ENCODE results near the gene SPAG9.

DNA sequence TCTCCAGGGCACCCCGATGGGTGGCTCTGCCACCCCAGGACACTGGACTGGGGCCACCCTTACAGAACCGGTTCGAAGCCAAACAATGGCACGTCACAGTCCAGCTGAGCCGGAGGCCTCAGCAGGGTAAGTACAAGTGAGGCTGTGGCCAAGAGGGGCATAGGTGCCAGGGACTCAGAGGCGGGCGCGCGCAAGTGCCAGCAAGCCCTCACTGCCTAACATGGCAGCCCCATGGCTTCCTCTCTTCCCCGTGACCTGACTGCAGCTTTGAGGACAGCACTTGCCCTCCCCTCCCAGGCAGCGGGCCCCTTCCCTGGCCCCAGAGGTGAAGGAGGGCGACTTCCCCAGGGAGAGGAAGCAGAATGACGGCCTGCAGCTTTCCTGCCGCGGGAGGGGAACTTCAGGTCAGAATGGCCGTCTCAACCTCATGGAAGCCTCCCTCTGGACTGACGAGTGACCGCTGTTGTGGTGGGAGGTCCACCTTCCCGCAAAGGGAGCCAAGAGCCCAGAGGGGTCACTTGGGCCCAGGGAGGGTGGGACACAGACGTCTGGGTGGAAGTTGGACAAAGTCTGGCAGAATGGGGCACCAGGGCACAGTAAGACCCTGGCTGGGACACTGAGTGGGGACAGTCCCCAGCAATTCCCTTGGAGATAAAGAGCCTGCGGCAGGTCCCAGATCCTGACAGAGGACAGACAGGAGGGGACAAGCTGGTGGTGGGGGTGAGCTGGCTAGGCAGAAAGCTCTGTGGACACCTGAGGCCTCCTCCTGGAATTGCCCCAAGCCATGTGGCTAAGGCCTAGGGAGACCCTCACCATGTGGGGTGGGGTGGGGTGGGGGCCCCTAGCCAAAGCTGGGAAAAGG, 202.4 kb downstream of the SPAG9 start:
- no peak for TF ChIP-seq POLR2A (IDR thresholded peaks at IDR 0.05)
- TF ChIP-seq, protein P1, sequence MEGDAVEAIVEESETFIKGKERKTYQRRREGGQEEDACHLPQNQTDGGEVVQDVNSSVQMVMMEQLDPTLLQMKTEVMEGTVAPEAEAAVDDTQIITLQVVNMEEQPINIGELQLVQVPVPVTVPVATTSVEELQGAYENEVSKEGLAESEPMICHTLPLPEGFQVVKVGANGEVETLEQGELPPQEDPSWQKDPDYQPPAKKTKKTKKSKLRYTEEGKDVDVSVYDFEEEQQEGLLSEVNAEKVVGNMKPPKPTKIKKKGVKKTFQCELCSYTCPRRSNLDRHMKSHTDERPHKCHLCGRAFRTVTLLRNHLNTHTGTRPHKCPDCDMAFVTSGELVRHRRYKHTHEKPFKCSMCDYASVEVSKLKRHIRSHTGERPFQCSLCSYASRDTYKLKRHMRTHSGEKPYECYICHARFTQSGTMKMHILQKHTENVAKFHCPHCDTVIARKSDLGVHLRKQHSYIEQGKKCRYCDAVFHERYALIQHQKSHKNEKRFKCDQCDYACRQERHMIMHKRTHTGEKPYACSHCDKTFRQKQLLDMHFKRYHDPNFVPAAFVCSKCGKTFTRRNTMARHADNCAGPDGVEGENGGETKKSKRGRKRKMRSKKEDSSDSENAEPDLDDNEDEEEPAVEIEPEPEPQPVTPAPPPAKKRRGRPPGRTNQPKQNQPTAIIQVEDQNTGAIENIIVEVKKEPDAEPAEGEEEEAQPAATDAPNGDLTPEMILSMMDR (IDR thresholded peaks at IDR 0.05 in 4 of 5, conservative IDR thresholded peaks at IDR 0.05 in 1 of 5): no peak

Measured in gastrocnemius medialis (tissue), 4 donors.